BE2C (cell line): ENCODE measurements around the gene RTN4R.

ENCODE experiments used
- DNase-seq: peaks from one replicate; pipeline ENCODE4 v3.0.0-alpha.2; 2020
- H3K27me3 ChIP-seq: fragments of 250-450 bp; sonication (Bioruptor Pico); 2 replicates; pipeline ENCODE4 v1.5.1; 2020; ENCODE audit warnings: mild to moderate bottlenecking
- H3K36me3 ChIP-seq: fragments of 250-450 bp; sonication (Bioruptor Pico); 2 replicates; pipeline ENCODE4 v1.5.1; 2020; ENCODE audit warnings: mild to moderate bottlenecking
- H3K4me1 ChIP-seq: fragments of 250-450 bp; sonication (Bioruptor Pico); 2 replicates; pipeline ENCODE4 v1.5.1; 2020
- H3K4me3 ChIP-seq: 2 replicates; pipeline ENCODE4 v1.5.1; 2011; ENCODE audit warnings: low read depth, low read length
- H3K9me3 ChIP-seq: fragments of 250-450 bp; sonication (Bioruptor Pico); 2 replicates; pipeline ENCODE4 v1.5.1; 2020
- CTCF ChIP-seq: IDR thresholded peaks from 2 replicates; pipeline ENCODE4 v1.5.1; 2012; ENCODE audit warnings: mild to moderate bottlenecking, low read depth, low read length

RTN4R gene

DNA sequence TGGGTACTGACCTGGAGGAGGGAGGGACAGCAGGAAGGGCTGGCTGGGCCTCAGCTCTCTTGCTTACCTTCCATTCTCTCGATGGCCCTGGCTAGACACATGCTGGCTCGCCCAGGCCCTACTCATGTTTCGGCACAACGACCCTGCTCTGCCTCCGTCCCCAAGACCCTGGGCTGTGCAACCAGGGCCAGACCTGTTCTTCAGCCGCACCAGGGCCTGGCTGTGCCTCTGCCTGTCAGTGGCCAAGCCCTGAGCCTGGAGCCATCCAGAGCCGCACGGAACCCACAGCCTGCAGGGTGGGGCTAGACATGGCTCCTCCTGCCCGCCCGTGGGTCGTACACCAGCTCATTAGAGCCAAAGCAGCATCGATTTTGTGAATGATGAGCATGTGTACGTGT is 47.5 kb downstream of the RTN4R start:
- H3K9me3 ChIP-seq: no peaks in the 10 kb centered on the region
- H3K27me3 ChIP-seq: no peaks in the 10 kb centered on the region
- TF ChIP-seq CTCF: no peak
- H3K36me3 ChIP-seq: no peaks in the 10 kb centered on the region
- H3K4me1 ChIP-seq: no peaks in the 10 kb centered on the region
- no peak for DNase-seq
- H3K4me3 ChIP-seq: no peak overlapping the region

GRCh38 chr22:20219667-20220628 is 48.2 kb downstream of the RTN4R start:
- peak; percentile 52 for DNase-seq
- Histone ChIP-seq H3K9me3 (no peaks in the 10 kb centered on the region), H3K36me3 (no peaks in the 10 kb centered on the region), H3K4me3 (no peak overlapping the region), H3K27me3 (no peaks in the 10 kb centered on the region), H3K4me1 (no peaks in the 10 kb centered on the region)
- no peak for TF ChIP-seq CTCF

GRCh38 chr22:20218987-20219386 is 49.1 kb downstream of the RTN4R start:
- Histone ChIP-seq H3K9me3 (no peaks in the 10 kb centered on the region), H3K27me3 (no peaks in the 10 kb centered on the region), H3K36me3 (no peaks in the 10 kb centered on the region), H3K4me3 (no peak overlapping the region), H3K4me1 (no peaks in the 10 kb centered on the region)
- DNase-seq: no peak
- TF ChIP-seq CTCF: no peak

DNA sequence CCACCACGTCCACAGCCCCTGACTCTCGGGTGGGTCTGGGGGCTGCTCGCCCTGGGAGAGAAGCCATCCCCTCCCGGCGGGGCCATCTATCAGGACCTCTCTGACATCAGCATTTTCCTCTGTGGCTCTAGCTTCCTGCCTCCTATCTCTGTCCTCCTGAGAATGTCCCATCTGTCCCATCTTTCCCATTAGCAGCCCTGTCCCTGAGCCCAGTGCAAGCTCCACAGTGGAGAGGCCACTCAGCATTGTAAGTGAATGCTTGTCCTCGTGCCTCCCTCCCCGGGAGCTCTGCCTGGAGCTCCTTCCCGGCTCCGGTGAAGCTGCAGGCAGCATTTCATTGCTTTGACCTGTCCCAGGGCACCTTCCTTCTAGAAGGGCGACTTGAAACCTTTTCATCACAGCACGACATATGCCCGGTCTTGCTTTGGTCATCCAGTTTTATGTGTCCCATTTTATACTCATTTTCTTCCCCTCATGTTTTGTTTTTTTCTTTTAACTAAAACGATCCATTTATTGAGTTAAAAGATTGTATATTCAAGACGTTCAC is 49.7 kb downstream of the RTN4R start:
- DNase-seq: no peak
- Histone ChIP-seq H3K4me3 (no peak overlapping the region), H3K27me3 (no peaks in the 10 kb centered on the region), H3K36me3 (no peaks in the 10 kb centered on the region), H3K4me1 (no peaks in the 10 kb centered on the region), H3K9me3 (no peaks in the 10 kb centered on the region)
- TF ChIP-seq CTCF: no peak

DNA sequence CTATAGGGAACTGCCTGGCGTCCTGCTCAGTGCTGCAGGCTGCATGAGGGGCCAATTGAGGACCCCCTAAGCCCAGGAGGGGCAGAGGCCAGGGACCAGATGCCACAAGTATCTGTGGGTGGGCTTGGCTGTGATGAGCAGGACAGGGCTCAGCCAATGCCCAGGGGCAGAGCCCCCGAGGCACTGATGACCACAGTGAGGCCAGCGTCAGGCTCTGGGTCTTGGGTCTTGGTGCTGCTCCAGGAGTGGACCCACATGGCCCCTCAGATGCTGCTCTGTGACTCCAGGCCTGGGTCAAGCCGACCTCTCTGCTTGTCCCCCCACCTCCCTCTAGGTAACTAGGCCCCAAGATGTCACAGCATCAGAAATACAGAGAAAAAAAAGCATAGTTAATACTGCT is 50.6 kb downstream of the RTN4R start:
- H3K9me3 ChIP-seq: no peaks in the 10 kb centered on the region
- H3K4me1 ChIP-seq: peaks cover 6% of the 10 kb centered on the region
- no peak for TF ChIP-seq CTCF
- no peak for DNase-seq
- no peak overlapping the region for H3K4me3 ChIP-seq
- H3K36me3 ChIP-seq: no peaks in the 10 kb centered on the region
- no peaks in the 10 kb centered on the region for H3K27me3 ChIP-seq
